ENCODE results near the gene ZNF860.
A peak's percentile ranks its signal among the peaks of the same experiment; 100 is the strongest.

The ZNF860 gene

GRCh38 chr3:31959251-31959650 lies 22.3 kb upstream of the ZNF860 start:
- in situ Hi-C loops (cut with HindIII; ENCODE audit: low pct_ligation_motif_present, low pct_unique_long_range_greater_than_20kb, low sequenced_read_pairs), result no loop called here
- DNase-seq, result no peak

DNA sequence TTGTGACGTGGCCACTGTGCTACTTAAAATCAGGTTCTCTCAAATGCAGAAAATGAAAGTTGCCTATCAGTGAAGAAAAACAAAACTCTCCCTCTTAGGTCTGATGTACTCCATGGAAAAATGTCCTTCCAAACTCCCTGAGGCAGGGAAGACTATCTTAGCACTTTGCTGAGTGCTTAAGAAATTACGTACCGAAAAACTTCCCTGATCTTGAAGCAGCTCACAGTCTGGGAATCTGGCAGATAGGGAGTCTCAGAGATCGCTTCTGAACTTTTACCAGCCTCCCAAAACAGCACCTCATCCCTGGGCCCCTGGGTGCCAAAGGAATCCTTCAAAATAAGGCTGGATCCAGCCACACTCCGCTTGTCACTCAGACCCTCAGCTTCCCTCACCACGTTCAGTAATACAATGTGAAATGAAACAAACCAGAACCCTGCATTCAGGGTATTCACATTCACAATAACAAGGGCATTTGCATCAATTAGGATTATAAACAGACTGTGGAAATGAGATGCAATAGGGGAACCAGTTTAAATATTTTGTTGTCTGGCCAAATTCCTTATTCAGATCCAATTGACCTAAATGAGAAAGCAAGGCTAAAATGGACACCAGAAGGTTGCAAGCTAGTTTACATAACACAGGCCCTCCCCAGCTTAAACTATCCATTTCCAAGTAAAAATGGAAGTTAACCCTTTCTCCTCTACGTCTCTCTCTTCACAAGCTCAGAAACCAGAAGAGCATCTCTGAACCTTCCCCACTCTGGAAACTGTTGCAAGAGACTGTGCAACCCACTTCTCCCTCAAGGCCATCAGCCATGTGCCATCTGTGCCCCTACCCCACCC lies 21.4 kb upstream of the ZNF860 start:
- DNase-seq, result no peak
- in situ Hi-C loops (cut with HindIII; ENCODE audit: low pct_ligation_motif_present, low pct_unique_long_range_greater_than_20kb, low sequenced_read_pairs), result no loop called here

DNA sequence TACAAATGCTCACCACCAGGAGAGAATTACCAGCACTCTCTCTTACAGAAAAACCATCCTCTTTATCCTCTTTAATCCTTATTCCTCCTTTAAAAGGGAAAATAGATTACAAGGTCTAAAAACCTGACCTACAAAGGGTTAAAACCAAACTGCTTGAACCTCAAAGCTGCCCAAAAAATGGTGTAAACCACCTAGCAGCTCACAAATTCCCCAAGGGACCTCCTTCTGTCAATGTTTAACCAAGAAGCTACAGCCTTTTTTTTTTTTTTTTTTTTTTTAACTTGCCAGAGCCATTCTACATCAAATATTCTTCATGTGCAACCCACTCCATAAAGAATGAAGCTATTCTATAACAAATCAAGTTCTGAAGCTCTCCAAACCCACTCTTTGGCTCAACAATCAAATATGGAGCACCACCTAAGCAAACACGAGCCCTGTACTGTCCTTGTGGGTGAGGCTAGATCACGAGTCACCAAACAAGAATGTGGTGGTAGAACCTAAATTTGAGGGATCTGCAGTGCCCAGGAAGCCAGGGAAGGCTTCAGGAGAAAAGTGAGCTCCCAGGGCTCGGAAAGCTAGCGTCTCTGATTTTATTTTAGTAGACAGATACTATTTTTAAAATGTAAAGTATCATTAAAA lies 20.6 kb upstream of the ZNF860 start:
- in situ Hi-C loops (cut with HindIII; ENCODE audit: low pct_ligation_motif_present, low pct_unique_long_range_greater_than_20kb, low sequenced_read_pairs), result no loop called here
- peak; percentile 81 for DNase-seq

GRCh38 chr3:31962801-31963205 lies 18.7 kb upstream of the ZNF860 start:
- no peak for DNase-seq
- in situ Hi-C loops (cut with HindIII; ENCODE audit: low pct_ligation_motif_present, low pct_unique_long_range_greater_than_20kb, low sequenced_read_pairs), result no loop called here

- in situ Hi-C loops (cut with HindIII; ENCODE audit: low pct_ligation_motif_present, low pct_unique_long_range_greater_than_20kb, low sequenced_read_pairs), result no loop called here
- DNase-seq, result no peak
Observed at GRCh38 chr3:31966978-31967591, 14.5 kb upstream of the ZNF860 start.

GRCh38 chr3:31967592-31967991 lies 14.0 kb upstream of the ZNF860 start:
- no peak for DNase-seq
- in situ Hi-C loops (cut with HindIII; ENCODE audit: low pct_ligation_motif_present, low pct_unique_long_range_greater_than_20kb, low sequenced_read_pairs), result no loop called here

DNA sequence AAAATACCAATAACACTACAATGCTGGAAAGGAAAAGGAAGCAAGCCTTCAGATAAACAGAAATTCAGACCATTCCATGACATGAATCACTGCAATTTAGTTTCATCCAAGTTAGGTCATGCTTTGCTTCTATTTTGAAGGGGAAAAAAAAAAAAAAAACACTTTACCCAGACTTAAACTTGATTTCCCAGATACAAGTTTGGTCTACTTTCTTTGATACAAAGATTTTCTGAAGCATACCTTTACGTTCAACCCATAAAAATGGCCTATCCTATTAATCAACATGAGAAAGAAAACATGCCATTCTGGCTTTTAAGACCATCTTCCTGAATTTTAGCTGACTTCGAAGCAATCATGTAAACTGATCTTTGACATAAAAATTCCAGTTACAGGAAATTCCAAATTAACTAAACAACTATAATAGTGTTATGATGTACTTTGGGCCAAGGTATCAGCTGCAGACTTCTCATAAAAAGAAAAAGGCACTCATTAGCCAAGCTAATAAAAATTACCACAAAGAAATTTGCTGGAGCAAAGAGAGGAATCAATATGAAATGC lies 13.1 kb upstream of the ZNF860 start:
- DNase-seq, result peak; percentile 58
- in situ Hi-C loops (cut with HindIII; ENCODE audit: low pct_ligation_motif_present, low pct_unique_long_range_greater_than_20kb, low sequenced_read_pairs), result no loop called here

- DNase-seq, result peak; percentile 95
- in situ Hi-C loops (cut with HindIII; ENCODE audit: low pct_ligation_motif_present, low pct_unique_long_range_greater_than_20kb, low sequenced_read_pairs), result no loop called here
Observed at GRCh38 chr3:31968927-31969418, 12.6 kb upstream of the ZNF860 start.

DNA sequence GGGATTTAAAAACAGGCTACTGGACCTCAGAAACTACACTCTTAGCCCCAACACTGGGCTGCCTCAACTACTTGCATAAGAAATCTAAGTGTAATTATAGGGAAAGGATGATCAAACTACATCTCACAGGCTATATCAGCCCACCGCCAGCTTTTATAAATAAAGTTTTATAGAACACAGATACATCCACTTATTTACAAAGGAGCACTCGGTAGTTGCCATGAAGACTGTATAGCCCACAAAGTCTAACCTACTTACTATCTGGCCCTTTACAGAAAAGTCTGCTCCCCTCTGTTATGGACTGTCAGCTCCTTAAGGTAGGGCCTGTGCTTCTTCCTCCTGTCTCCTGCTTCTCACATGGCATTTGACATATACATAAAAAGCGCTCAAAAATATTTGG lies 9.9 kb upstream of the ZNF860 start:
- in situ Hi-C loops (cut with HindIII; ENCODE audit: low pct_ligation_motif_present, low pct_unique_long_range_greater_than_20kb, low sequenced_read_pairs), result no loop called here

DNA sequence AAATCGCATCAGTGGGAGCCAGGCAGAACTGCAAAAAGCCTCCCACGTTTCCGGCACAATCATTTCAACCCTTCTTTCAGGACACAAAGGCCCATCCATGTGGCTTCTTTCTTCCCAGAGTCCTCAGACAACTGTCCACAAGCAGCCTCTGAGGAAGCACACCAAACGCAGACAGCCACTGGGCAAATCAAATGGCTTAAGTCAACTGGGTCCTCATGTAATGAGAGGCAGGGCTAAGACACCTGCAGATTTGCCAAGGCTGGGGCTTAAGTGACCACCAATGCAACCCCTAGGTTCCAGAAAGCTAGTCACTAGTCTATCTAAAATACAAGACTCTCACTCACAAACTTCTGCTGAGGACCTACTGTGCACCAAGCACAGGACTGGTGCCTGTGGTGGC lies 8.5 kb upstream of the ZNF860 start:
- DNase-seq, result no peak
- in situ Hi-C loops (cut with HindIII; ENCODE audit: low pct_ligation_motif_present, low pct_unique_long_range_greater_than_20kb, low sequenced_read_pairs), result no loop called here

More for the DNA sequence above, 9.9 kb upstream of the ZNF860 start:
- no peak for DNase-seq

DNA sequence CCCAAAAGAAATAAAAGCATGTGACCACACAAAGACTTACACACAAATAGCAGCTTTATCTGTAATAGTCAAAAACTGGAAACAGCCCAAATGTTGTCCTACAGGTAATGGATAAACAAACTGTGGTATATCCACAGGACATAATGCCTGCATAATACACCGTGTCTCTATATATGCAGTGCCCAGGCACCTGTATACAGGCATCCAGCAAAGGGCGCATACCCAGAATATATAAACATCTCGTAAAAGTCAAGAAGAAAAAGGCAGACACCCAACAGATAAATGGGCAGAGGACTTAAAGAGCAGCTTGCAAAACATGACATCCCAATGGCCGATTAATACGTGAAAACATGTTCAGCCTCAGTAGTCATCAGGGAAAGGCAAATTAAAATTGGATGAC lies 7.7 kb upstream of the ZNF860 start:
- in situ Hi-C loops (cut with HindIII; ENCODE audit: low pct_ligation_motif_present, low pct_unique_long_range_greater_than_20kb, low sequenced_read_pairs), result no loop called here
- DNase-seq, result no peak

GRCh38 chr3:31974471-31974870 lies 7.1 kb upstream of the ZNF860 start:
- DNase-seq, result no peak
- in situ Hi-C loops (cut with HindIII; ENCODE audit: low pct_ligation_motif_present, low pct_unique_long_range_greater_than_20kb, low sequenced_read_pairs), result no loop called here

- in situ Hi-C loops (cut with HindIII; ENCODE audit: low pct_ligation_motif_present, low pct_unique_long_range_greater_than_20kb, low sequenced_read_pairs), result no loop called here
Observed at GRCh38 chr3:31974964-31975363, 6.6 kb upstream of the ZNF860 start.

GRCh38 chr3:31976302-31976701 lies 5.2 kb upstream of the ZNF860 start:
- in situ Hi-C loops (cut with HindIII; ENCODE audit: low pct_ligation_motif_present, low pct_unique_long_range_greater_than_20kb, low sequenced_read_pairs), result no loop called here
- DNase-seq, result no peak

More at GRCh38 chr3:31974964-31975363, 6.6 kb upstream of the ZNF860 start:
- DNase-seq, result no peak

GRCh38 chr3:31977736-31978135 lies 3.8 kb upstream of the ZNF860 start:
- DNase-seq, result no peak
- in situ Hi-C loops (cut with HindIII; ENCODE audit: low pct_ligation_motif_present, low pct_unique_long_range_greater_than_20kb, low sequenced_read_pairs), result no loop called here

DNA sequence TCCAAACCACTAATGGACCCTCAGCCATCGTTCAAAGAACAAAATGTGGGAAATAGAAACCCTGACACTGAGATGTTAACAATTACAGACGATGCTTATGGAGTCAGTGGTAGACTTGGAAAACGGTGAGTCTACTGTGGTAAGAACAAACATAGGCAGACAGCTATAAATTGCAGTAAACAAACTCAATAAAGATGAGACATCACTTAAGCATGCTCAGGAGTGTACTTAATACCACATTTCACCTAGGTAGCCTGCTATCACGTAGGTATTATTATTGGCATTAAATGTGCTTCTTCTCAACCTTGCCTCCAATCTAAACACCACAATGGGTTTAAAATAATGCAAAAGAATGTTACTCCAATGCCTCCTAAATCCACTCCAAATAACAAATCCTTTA lies 3.0 kb upstream of the ZNF860 start:
- in situ Hi-C loops (cut with HindIII; ENCODE audit: low pct_ligation_motif_present, low pct_unique_long_range_greater_than_20kb, low sequenced_read_pairs), result no loop called here
- no peak for DNase-seq

DNA sequence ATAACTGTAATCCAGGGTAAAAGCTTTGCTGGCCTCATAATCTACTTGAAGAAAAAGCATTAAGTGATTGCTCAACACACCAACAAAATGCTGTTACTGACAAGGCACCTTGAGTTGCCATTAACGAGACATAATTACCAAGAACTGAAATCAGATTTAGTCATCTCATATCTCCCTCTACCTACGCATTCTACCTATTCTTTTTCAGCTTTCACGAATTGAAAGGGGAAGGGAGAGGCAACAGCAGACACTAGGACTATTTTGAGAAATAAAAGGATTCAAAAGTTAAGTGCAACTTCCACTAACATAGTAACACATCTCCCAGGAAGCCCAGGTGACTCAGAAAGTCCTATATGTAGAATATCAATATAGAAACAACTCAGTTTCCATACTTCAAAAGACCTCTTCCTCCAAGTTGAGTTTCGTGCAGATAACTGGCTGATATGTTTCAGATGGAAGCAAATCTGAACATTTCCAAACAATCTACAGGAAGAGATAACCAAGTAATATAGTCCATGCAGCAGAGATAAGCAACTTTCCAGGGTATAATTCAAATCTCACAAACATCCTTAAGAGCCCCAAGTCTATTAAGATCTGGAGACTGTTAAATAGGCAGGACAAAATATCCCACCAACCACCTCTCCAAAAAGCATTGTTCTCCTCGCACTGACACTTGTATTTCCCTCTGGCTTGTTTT lies 2.4 kb upstream of the ZNF860 start:
- in situ Hi-C loops (cut with HindIII; ENCODE audit: low pct_ligation_motif_present, low pct_unique_long_range_greater_than_20kb, low sequenced_read_pairs), result no loop called here
- DNase-seq, result no peak

DNA sequence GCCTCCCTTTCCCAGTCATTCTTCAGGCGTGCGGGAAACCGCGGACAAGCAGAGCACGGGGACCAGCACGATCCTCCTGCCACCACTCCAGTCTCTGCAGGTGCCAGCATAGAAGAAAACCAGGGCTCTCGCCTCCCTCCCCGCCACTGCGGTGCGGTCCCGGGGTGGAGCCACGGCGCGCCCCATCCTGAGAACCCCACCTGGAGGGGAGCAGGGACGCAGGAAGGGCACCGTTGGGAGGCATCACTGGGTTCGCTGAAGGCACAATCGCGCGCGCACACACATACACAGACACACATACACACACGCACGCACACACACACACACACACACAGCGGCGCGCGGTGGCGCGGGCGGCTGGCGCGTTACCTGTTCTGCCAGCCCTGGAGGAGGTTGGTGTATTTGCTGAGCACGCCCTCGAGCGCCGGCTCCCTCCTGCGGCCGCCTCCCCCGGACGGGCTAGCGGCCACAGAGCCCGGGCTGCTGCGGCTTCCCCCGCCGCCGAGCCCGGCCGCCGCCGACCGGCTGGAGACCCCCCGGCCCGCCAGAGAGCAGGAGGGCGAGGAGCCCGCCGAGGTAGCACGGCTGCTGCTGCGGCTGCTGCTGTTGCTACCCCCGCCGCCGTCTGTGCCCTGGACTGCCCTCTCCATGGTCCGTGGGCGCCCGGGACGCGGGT lies 882 bp upstream of the ZNF860 start:
- in situ Hi-C loops (cut with HindIII; ENCODE audit: low pct_ligation_motif_present, low pct_unique_long_range_greater_than_20kb, low sequenced_read_pairs), result no loop called here
- peak; percentile 59 for DNase-seq

All from ACHN (cell line).